GM19035 (cell line): ENCODE measurements around the gene SRRM4.

Source experiments
- ATAC-seq: cut with Tn5 transposase; IDR thresholded peaks from one replicate; pipeline ENCODE4 v1.9.1; 2021; ENCODE audit not compliant: unreplicated experiment

The SRRM4 gene

DNA sequence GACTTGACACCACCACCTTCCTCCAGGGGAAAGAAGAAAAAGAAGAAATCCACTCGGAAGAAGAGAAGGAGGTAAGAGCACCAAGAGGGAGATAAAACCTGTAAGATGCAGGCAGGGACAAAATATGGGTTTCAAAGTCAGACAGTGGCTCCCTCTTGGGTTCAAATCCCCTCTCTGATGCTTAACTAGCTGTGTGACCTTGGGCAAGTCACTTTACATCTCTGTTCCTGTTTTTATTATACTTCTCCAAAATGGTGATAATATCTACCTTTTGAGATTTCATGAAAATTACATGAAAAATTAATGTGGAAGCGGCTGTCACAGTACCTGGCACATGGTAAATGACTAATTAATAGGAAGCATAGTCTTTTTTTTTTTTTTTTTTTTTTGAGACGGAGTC, 133.0 kb downstream of the SRRM4 start:
- no peak for ATAC-seq

DNA sequence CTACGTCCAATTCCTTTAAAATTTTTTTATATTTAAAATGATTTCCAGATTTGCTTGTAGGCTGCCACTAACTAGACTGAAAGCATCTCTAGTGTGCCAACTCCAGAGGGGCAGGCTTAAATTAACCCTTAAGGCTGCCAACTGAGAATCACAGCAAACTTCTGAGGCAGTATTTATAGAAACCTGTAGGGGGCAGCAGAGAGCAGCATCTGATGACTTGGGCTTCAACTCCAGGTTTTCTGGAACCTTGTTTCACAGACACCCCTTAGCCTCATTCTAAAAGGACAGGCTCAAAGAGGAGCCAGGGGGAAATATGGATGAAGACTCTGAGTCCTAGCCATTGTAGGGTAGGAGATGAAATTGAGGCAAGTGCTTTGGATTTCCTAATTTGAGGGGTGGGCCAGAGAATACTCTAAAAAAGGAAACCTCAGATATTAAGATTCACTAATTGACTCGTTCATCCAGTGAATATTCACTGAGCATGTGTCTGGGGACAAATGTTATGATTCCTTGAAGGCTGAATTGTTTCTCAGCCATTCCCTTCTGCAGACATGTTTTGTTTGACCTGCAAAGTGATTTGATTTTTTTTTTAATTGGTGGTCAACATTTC, 134.1 kb downstream of the SRRM4 start:
- no peak for ATAC-seq

DNA sequence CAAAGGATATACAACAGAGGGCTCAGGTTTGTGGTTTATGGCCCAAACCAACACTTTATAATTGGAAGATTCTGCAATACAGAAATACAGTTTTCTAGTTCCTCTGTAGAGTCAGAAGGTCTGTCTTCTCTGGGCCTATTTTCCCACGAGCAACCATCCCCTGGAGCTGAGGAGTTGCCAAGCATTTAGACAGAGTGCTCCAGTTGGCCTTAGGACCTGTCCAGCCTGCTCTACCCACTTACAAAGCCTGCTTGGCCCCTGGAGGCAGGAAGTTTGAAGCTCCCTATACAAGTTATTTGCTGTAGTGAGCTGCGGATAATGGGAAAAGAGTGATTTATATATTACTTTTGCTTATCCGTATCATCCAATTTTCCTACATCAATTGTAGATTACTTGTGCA, 136.6 kb downstream of the SRRM4 start:
- no peak for ATAC-seq

DNA sequence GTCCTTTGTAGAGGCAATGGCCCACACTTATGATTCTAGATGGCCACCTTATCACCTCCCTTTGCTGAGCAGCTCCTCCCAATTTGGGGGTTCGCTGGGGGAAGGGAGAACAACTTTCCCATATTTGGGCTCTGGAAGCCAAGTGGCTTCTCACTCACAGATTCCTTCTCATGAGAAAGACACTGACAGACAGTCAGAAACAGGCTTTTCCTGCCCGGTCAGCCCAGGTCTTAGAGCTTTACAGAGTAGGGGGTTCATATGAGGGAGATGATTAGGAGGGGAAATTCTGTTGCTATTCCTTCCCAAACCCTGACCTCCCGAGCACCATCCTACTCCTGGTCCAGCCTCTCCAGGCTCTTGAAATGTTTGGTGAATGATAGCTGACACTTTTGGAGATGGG, 137.3 kb downstream of the SRRM4 start:
- no peak for ATAC-seq

DNA sequence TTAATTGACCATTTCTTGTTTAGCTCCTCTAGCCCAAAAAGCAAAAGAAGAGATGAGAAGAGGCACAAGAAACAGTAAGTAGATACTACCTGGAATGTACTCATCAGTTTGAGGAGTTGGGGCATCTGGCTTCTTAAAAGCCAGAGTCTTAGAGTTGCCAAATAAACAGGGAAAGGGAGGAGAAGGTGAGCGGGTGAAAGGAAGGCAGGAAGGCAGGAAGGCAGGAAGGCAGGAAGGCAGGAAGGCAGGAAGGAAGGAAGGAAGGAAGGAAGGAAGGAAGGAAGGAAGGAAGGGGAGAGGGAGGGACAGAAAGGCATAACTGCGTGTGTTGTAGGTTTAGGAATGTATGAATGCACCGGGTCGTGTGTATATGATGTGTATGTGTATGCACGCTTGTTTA, 140.7 kb downstream of the SRRM4 start:
- ATAC-seq: no peak

DNA sequence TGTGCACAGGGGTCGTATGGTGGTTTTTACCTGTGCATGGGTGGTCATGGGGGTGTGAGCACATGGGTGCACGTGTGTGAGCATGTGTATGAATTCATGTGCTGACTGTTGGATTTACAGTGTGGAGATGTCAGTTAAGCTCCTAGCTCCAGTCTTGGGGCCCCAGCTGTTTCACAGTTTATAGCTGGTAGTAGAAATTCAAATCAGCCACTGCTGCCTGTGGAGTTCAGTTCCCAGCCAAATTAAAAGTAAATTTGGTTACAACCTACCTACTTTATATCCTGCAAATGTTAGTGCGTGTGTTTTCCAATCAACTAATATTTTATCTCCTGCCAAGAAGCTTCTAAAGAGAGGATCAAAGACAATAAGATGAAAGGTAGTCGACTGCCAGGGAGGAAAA, 141.4 kb downstream of the SRRM4 start:
- ATAC-seq: no peak

DNA sequence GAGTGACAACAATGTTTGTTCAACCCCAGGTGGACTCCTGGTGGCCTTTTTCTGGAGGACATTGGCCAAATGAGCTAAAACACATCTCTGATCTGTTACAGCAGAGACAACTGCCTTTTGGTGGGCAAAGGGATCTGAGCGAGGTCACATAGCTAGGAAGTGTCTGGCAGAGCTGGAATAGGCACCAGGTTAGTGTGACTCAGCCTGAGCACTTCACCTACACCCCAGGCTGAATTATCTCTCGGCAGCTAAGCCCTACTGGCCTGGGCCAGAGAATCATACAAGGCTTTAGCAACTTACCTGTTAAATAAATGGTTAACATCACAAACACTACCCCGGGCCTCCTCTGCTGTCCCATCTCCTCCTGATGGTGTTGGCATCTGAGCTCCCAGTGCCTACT, 147.2 kb downstream of the SRRM4 start:
- no peak for ATAC-seq

DNA sequence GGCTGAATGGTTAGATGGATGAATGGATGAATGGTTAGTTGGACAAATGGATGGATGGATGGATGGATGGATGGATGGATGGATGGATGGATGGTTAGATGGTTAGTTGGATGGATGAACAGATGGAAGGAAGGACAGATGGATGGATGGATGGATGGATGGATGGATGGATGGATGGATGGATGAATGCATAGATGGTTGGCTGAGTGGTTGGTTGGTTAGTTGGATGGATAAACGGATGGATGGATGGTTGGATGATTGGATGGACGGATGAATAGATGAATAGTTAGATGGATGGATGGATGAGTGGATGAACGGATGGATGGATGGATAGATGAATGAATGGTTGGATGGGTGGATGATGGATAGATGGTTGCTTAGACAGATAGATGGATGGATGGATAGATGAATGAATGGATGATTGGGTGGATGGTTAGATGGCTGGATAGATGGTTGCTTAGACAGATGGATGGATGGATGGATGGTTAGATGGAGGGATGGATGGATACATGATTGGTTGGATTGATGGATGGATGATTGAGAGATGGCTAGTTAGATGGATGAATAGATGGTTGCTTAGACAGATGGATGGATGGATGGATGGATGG, 148.6 kb downstream of the SRRM4 start:
- ATAC-seq: no peak

DNA sequence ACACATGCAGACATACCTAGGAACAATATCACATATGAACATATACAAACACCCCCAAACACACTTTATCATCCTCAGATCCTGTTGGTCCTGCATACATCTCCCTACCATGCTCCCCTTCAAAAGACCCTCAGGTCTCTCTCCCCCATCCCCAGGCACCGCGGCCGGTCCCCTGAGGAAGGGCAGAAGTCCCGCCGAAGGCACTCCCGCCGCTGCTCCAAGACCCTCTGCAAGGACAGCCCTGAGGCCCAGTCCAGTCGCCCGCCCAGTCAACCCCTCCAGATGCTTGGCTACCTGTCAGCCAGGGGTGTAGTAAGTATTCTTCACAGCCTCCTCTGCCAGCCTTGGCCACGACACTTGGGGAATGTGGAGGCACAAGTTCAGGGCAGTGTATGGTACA, 149.2 kb downstream of the SRRM4 start:
- ATAC-seq: no peak

DNA sequence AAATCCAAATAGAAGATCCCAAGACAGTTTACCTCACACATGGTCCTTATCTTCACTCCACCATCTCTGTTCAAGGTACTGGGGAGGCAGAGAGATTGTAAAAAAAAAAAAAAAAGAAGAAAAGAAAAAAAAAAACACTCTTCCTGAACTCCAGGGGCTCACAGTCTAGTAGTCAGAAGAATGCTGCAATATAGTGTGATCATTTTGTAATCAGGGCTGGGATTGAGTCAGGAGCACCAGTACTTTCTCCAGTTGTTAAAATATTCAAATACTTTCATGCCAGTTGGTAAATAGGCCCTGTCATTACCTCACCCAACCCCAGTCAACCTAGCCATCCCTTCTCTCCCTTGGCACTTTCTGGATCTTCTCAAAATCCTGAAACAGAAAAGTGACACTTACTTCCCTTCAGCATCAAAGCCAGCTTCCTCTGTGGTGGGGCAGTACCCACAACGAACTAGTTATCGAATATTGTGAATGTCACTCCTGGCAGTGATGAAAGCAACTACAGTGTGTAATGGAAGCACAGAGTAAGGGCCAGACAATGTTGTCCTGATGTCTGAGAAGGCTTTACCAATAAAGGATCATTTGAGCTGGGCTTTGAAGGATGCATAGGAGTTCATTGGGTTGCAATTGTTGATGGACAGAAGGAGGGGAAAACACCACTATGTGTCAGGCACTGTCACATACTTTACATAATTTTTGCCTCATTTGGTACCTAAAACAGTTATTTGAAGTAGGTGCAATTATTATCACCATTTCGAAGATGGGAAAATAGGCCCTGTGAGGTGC, 153.1 kb downstream of the SRRM4 start:
- no peak for ATAC-seq

DNA sequence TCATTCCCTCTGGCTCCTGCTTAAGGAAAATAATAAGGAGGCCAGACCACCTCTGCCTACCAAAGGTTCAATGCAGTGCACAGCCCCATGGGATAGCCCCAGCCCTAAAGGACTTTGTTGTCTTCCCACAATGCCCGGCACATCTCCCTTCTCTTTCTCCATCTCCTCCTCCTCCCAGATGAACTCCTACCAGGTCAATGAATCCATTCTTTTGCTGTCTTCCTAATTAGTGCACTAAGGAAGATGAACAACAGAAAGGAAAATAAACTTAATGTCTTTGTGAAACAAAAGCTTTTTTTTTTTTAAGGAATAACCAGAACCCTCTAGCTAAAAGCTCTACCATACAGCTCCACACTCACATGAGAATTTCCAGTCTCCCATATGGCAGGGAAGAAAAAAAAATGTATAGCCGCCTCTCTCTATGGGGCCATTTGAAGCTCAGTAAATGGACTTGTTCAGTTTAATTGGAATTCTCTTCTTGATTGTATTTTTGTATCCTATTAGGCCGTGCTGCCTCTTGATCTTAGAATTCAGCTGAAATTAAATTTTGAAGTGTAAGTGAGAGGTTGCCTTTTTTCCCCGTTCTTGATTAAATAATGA, 155.6 kb downstream of the SRRM4 start:
- ATAC-seq: no peak

DNA sequence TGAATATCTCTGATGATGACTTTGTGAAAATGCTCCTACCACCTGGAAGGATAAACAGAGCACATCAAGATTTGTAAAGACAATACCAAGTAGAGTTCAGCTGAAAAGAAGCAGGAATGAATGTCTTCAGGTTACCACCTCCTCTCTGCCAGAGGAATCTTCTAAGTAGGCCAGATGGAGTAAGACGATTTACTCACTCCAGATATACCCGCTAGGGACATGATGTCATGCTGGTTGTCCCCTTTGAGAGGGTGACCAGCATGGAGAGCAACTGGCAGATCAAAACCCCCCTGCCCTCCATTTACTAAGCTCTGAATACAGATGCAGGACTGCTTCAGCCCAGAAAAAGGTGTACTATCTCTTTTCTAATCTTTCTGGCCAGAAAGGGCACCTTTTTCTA, 158.1 kb downstream of the SRRM4 start:
- no peak for ATAC-seq

DNA sequence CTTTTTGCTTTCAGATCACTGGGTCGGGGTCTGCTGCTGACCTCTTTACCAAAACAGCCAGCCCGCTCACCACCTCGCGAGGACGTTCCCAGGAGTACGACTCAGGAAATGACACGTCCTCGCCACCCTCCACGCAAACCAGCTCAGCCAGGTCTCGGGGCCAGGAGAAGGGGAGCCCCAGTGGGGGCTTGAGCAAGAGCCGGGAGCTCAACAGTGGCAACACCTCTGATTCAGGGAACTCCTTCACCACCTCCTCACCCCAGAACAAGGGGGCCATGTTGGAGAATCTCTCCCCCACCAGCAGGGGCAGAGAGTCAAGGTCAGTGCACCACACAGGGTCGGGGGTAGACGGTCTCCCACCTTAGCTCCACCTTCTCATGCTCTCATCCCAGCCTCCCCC, 164.0 kb downstream of the SRRM4 start:
- no peak for ATAC-seq

DNA sequence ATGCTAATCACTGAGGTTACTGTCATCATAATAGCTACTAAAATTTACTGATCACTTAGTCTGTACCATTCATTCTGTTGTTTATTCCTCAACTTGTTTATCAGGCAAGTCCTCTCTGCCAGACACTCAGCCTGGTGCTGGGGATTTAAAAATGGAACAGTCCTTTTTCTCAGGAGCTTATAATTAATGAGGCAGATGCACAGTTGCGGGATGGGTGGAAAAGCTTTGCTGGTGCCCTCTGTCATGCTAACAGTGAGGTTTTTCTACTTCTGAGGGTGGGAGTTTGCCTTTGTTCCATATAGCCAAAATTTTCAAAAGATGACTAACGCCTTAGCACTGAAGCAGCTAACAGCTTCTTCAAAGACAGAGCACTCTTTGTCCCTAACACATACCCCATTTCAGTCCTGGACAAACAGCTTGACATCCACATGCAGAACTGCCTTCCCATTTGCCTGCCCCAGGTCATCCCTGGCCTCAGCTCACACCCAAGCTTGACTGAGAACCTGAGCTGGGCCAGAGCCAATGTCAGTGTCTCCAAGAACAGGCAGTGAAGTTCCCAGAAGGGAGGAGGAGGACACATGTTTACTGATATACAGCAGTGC, 166.6 kb downstream of the SRRM4 start:
- no peak for ATAC-seq

DNA sequence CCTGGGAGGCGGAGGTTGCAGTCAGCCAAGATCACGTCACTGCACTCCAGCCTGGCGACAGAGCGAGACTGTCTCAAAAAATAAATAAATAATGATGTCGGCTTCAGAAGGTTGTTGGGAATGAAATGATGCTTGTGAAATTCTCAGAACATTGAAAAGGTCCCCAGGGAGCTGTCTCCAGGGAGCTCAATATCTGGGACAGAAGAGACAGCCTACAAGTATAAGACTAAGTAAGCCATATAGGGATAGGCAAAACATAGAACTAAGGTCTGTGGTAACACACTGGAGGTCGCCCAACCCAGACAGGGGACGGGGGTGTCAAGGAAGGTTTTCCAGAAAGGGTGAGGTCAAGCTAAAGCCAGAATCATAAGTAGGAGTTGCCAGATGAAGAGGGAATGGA, 167.9 kb downstream of the SRRM4 start:
- no peak for ATAC-seq

DNA sequence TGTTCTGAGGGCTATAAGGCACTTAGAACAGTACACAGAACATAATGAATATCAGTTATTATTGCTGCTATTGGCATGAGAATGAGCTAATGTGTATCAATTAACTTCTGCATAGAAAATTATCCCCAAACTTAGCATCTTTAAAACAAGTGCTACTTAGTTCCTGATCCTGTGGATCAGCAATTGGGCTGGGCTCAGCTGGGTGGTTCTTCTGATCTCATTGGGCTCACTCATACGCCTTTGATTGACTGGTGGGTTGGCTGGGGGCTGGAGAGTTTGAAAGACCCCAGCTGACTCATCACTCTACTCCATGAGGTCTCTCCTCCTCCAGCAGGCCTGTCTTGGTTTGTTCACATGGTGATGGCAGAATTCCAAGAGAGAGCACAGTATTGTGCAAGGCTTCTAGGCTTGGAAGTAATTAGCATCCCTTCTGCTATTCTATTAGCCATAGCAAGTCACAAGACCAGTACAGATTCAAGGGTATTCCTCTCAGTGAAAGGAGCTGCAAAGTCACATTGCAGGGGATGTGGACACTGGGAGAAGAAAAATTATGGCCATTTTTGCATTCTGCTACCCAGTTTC, 170.2 kb downstream of the SRRM4 start:
- no peak for ATAC-seq

DNA sequence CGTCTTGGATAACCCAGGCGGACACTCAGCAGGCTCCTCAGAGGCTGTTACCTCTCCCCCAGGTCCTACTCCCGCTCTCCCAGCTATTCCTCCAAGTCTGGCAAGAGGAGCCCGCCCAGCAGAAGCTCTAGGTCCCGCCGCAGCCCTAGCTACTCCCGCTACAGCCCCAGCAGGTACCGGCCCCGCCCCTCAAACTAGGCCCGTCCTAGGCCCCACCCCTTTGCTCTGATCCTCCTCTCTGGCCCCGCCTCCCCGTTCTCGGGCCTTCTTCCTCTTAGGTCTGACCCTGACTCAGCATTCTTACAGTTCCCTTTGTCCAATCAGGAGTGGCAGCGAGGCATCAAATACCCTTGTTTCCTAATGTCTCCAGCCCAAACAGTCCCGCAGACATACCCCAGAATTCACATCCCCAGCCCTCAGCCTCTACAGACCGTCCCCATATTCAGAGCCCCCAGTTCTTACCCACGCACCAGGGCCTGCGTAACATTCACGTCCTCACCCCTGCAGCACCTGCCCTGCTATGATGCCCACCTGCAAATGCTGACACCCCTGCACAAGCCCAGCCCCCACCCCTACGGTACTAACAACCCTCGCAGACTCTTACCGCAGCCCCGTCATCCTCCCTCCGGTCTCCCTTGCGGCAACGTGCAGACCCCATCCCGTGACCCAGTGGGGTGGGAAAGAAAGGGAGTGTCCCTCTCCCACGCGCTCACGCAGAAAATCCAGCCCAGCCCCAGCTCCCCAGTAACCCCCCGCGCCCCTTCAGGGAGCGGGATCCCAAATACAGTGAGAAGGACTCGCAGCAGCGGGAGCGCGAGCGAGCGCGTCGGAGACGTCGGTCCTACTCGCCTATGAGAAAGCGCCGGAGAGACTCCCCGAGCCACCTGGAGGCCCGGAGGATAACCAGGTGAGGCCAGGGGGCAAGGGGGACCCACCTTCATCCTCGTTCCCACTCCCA, 172.4 kb downstream of the SRRM4 start:
- no peak for ATAC-seq

DNA sequence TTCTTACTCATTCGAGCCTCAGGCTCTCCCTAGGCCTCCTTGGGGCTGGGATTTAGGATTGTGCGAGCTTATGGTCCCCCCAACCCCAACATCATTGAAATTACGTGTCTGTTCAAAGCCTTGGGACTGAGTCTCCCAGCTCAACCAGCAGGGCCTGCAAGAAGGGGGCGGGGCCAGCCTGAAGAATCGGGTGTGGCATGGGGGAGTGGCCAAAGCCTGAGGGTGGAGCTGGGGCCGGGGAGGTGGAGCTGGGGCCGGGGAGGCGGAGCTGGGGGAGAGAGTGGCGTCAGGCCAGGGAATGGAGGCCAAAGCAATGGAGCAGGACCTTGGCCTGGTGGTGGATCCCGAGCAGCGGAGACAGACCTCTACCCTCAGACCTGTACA, 173.1 kb downstream of the SRRM4 start:
- no peak for ATAC-seq

DNA sequence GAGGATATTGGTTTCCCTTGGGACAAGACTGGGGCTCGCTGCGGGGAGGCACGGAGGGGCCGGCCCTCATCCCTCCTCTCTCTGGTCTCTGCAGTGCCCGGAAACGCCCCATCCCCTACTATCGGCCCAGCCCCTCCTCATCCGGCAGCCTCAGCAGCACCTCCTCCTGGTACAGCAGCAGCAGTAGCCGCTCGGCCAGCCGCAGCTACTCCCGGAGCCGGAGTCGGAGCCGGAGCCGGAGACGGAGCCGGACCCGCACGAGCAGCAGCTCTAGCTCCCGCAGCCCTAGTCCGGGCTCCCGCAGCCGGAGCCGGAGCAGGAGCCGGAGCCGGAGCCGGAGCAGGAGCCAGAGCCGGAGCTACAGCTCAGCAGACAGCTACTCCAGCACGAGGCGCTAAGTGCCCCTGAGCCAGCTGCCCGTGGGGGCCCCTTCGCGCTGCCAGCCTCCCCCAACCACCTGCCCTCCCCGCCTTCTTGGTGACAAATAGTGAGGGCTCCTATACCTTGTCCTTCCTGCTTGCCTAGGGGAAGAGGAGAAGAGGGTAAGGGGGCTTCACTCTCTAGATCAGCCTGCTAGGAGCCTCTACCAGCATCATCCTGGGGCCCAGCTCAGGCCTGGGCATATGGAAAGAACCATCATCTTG, 175.2 kb downstream of the SRRM4 start:
- no peak for ATAC-seq

DNA sequence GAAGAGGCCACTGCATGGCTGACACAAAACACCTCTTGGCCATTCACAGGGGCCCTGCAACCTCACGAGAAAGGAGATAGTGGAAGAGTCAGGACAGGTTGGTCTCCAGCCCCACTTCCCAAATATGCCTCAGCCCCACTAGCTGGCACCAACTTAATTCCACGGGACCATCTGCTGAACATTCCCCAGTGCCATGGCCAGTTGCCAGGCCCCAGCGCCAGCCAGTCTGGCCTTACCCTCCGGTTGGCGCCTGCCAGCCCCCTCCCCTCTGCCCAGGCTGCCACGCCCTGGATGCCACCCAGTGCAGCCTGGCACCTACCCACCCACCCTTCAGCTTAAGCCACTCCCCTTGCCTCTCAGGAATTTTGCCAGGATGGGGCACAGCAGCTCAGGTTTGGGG, 176.2 kb downstream of the SRRM4 start:
- no peak for ATAC-seq
